Measurements from ENCODE around the gene ZNF593. TPM values are rescaled to one million over a fixed set of nuclear protein-coding genes. Genes with fewer than 3 reads are reported as not detected.
A peak's percentile ranks its signal among the peaks of the same experiment; 100 is the strongest.

ZNF593 gene
- total and polyA plus RNA-seq, 2 experiments from 2014 or later = 26.2 to 108 TPM

DNA sequence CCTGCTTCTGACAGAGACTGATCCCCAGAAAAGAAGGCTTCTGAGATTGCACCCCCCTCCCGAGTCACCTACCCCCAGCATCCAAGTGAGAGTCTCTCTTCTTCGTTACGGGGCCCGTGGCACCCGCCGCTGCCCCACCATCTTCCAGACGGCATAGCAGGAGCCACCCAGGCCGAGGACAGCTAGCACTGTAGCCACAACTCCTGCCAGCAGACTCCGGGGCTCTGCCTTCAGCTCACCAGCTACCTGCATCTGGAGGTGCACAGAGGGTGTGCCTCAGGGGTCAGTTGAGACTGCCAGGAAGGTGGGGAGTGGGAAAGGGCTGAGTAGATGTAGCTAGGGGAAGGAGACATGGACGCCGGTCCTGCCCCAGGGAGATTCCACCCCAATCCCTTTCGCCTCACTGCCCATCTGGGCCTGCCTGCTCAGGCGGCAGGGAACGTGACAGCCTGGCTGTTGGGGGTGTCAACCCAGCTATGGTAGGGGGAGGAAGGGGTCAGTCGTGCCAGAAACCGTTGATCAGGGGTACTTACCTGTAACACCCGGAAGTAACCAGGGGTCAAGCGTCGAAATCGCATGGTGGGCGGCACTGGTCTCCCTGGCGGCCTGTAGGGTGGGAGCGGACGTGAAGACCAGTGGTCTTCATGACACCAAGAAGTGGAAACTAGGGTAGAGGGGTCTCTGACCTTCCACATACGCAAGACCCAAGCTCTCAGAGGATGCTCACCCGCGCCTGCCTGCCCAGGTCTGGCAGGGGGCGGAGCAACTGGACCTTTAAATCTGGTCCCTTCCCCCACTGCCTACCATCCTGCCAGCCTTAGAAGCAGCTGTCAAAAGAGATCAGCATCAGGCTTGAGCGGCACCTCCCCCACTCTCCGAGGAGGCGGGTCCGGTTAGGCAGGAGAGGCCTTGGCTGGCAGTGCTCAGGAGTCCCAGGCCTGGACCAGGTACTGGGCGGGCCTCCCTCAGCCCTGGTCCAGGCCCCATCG lies 1.7 kb downstream of the ZNF593 start, which contains the start of gene ZNF593OS:
TSS of gene ZNF593OS (minus strand) at position 749 of the 989 bp plus-strand sequence. CDS start at position 578, 171 bp downstream.
- peak within 1 kb of the TSS; percentile 88 for H3K4me3 Mint-ChIP-seq
- Histone ChIP-seq H3K27ac (ENCODE audit: low read depth) (no peak within 1 kb of the TSS), H3K36me3 (ENCODE audit: insufficient read depth) (no peaks in the 10 kb centered on the region), H3K9me2 (ENCODE audit: insufficient read depth) (no peaks in the 10 kb centered on the region), H3K4me2 (peak within 1 kb of the TSS; percentile 99), H3K79me2 (replicated peaks; ENCODE audit: insufficient read depth) (0 out of 2 replicates have a peak, but pooled peaks cover 4% of the 10 kb centered on the region), H3K4me3 (peak within 1 kb of the TSS; percentile 94), H3K27me3 (ENCODE audit: insufficient read depth) (peaks cover 11% of the 10 kb centered on the region), H3F3A (replicated peaks; ENCODE audit: low read depth) (no peaks in the 10 kb centered on the region), H4K20me1 (replicated peaks; ENCODE audit: insufficient read depth) (no peaks in the 10 kb centered on the region), H3K4me1 (ENCODE audit: insufficient read depth) (peaks cover 11% of the 10 kb centered on the region; the same call in 1 of the 2 replicates), H2AFZ (no peak within 1 kb of the TSS)
- H3K9me3 Mint-ChIP-seq = no peaks in the 10 kb centered on the region
- no peaks in the 10 kb centered on the region; the same call in 2 of the 3 replicates for H3K36me3 Mint-ChIP-seq (ENCODE audit: low read depth)
- no peak for DNase-seq (ENCODE audit: low spot score)
- H3K27me3 Mint-ChIP-seq (ENCODE audit: insufficient read depth, low read depth, poor library complexity) = peaks cover 38% of the 10 kb centered on the region
- TF ChIP-seq EZH2 (IDR thresholded peaks at IDR 0.05; ENCODE audit: low read depth, unreplicated experiment) = no peak
- peaks cover 9% of the 10 kb centered on the region for H3K4me1 Mint-ChIP-seq
- no peak for ATAC-seq
- H3K27ac Mint-ChIP-seq = no peak within 1 kb of the TSS

DNA sequence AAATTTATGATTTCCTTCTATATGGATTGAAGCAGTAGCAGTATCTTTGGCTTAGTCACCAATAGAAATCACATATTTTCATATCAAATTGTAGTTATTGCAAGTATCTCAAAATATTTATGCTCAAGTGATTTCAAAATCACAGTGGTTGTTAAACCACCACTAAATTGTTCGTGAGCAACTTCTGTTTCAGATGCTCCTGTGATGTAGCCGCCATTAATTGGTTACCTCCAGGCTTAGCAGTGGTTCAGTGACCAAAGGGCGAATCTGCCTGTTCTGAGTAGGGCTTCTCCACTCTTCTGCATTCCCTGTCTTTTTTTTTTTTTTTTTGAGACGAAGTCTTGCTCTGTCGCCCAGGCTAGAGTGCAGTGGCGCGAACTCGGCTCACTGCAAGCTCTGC lies 5.6 kb downstream of the ZNF593 start:
- Histone ChIP-seq H3K4me3 (no peak overlapping the region), H4K20me1 (replicated peaks; ENCODE audit: insufficient read depth) (no peaks in the 10 kb centered on the region; the same call in 1 of the 2 replicates), H3K27me3 (ENCODE audit: insufficient read depth) (no peaks in the 10 kb centered on the region), H3K4me1 (ENCODE audit: insufficient read depth) (peaks cover 3% of the 10 kb centered on the region; the same call in 1 of the 2 replicates), H3K9me2 (ENCODE audit: insufficient read depth) (no peaks in the 10 kb centered on the region), H3K27ac (ENCODE audit: low read depth) (no peak overlapping the region), H3K79me2 (replicated peaks; ENCODE audit: insufficient read depth) (0 out of 2 replicates have a peak, but pooled peaks cover 3% of the 10 kb centered on the region), H3K36me3 (ENCODE audit: insufficient read depth) (no peaks in the 10 kb centered on the region), H3K4me2 (no peak overlapping the region), H2AFZ (no peak overlapping the region), H3F3A (replicated peaks; ENCODE audit: low read depth) (peaks cover 4% of the 10 kb centered on the region; the same call in 1 of the 2 replicates)
- ATAC-seq (no peak), DNase-seq (ENCODE audit: low spot score) (no peak)
- peaks cover 25% of the 10 kb centered on the region for H3K27me3 Mint-ChIP-seq (ENCODE audit: insufficient read depth, low read depth, poor library complexity)
- H3K9me3 Mint-ChIP-seq = no peaks in the 10 kb centered on the region
- no peak overlapping the region for H3K27ac Mint-ChIP-seq
- H3K4me3 Mint-ChIP-seq = no peak overlapping the region
- TF ChIP-seq POLR2AphosphoS5 (IDR thresholded peaks at IDR 0.05; ENCODE audit: low read depth) = no peak
- no peak for TF ChIP-seq ZNF331 (CRISPR knock-in tag; IDR thresholded peaks at IDR 0.05; ENCODE audit: low read depth)
- no peak for TF ChIP-seq JUNB (IDR thresholded peaks at IDR 0.05; ENCODE audit: unreplicated experiment)
- TF ChIP-seq ZNF114 (CRISPR knock-in tag; IDR thresholded peaks at IDR 0.05) = no peak
- TF ChIP-seq, protein P1, sequence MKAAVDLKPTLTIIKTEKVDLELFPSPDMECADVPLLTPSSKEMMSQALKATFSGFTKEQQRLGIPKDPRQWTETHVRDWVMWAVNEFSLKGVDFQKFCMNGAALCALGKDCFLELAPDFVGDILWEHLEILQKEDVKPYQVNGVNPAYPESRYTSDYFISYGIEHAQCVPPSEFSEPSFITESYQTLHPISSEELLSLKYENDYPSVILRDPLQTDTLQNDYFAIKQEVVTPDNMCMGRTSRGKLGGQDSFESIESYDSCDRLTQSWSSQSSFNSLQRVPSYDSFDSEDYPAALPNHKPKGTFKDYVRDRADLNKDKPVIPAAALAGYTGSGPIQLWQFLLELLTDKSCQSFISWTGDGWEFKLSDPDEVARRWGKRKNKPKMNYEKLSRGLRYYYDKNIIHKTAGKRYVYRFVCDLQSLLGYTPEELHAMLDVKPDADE (IDR thresholded peaks at IDR 0.05) = no peak
- TF ChIP-seq, protein P2, sequence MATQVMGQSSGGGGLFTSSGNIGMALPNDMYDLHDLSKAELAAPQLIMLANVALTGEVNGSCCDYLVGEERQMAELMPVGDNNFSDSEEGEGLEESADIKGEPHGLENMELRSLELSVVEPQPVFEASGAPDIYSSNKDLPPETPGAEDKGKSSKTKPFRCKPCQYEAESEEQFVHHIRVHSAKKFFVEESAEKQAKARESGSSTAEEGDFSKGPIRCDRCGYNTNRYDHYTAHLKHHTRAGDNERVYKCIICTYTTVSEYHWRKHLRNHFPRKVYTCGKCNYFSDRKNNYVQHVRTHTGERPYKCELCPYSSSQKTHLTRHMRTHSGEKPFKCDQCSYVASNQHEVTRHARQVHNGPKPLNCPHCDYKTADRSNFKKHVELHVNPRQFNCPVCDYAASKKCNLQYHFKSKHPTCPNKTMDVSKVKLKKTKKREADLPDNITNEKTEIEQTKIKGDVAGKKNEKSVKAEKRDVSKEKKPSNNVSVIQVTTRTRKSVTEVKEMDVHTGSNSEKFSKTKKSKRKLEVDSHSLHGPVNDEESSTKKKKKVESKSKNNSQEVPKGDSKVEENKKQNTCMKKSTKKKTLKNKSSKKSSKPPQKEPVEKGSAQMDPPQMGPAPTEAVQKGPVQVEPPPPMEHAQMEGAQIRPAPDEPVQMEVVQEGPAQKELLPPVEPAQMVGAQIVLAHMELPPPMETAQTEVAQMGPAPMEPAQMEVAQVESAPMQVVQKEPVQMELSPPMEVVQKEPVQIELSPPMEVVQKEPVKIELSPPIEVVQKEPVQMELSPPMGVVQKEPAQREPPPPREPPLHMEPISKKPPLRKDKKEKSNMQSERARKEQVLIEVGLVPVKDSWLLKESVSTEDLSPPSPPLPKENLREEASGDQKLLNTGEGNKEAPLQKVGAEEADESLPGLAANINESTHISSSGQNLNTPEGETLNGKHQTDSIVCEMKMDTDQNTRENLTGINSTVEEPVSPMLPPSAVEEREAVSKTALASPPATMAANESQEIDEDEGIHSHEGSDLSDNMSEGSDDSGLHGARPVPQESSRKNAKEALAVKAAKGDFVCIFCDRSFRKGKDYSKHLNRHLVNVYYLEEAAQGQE (IDR thresholded peaks at IDR 0.05; ENCODE audit: unreplicated experiment) = no peak
- H3K4me1 Mint-ChIP-seq = peaks cover 11% of the 10 kb centered on the region
- H3K36me3 Mint-ChIP-seq (ENCODE audit: low read depth) = no peaks in the 10 kb centered on the region; the same call in 2 of the 3 replicates
